Stimulated activated CD4-positive, alpha-beta T cell treated with anti-CD3 and anti-CD28 coated beads, TNF-alpha, amount 100 ng/mL, for 24 hours (primary cell): Measurements from ENCODE around the gene LHFPL2.
"Not testable (repeated sequence)": the region's sequence is repeated elsewhere in the genome, so short reads cannot be mapped to it uniquely, and the experiment has no call there.

Experiments
- DNase-seq, 3 experiments: peaks; one replicate each; pipeline ENCODE4 v3.0.0-alpha.2; 2020; ENCODE audit warnings: low read depth in 3 of 3

LHFPL2 gene

GRCh38 chr5:78472469-78473106 is 176.0 kb downstream of the LHFPL2 start:
- DNase-seq = no peak

DNA sequence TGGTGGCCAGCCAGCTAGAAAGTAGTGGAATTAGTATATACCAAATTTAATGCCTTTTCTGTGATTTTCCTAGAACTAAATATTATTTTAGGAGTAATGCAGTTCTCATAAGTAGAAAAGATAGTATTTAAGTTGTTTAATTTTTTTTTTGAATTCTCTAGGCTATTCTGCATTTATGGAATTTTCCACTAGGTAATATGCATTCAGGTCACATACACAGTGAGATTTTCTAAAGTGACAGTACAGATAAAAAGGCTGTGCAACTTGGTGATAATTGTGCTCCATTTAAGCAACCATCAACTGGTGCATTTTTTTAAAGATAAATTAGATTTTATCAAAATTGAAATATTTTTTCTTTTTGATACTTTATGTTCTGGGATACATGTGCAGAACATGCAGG is 176.7 kb downstream of the LHFPL2 start:
- no peak for DNase-seq

GRCh38 chr5:78467752-78468357 is 180.7 kb downstream of the LHFPL2 start:
- no peak for DNase-seq

- DNase-seq = no peak
Measured at GRCh38 chr5:78467140-78467539, 181.4 kb downstream of the LHFPL2 start.

GRCh38 chr5:78458843-78459242 is 189.7 kb downstream of the LHFPL2 start:
- no peak for DNase-seq

- DNase-seq = not testable (repeated sequence)
Measured at GRCh38 chr5:78457507-78457906, 191.1 kb downstream of the LHFPL2 start.

DNA sequence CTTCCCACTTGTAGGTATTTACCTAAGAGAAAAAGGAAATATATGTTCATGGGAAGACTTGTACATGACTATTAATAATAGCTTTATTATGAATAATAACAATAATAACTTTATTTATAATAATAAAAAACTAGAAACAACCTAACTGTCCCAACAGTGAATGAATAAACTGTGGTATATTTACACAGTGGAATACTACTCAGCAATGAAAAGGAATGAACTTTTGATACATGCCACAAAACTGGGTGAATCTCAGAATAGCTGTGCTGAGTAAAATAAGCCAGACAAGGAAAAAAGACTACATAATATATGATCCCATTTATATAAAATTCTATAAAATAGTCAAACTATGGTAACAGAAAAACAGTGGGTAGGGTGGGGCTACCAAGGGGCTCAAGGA is 199.5 kb downstream of the LHFPL2 start:
- DNase-seq = no peak

- DNase-seq = no peak
Measured at GRCh38 chr5:78447775-78448424, 200.7 kb downstream of the LHFPL2 start.
